SW 1271 (cell line): ENCODE data around the gene SELENOO.
A peak's percentile ranks its signal among the peaks of the same experiment; 100 is the strongest.
"Not testable (repeated sequence)": the region's sequence is repeated elsewhere in the genome, so short reads cannot be mapped to it uniquely, and the experiment has no call there.

Source experiments
- DNase-seq, 2 experiments: peaks; one replicate each; lab custom pipeline; 2025; lab: John Stamatoyannopoulos, UW

Gene SELENOO

DNA sequence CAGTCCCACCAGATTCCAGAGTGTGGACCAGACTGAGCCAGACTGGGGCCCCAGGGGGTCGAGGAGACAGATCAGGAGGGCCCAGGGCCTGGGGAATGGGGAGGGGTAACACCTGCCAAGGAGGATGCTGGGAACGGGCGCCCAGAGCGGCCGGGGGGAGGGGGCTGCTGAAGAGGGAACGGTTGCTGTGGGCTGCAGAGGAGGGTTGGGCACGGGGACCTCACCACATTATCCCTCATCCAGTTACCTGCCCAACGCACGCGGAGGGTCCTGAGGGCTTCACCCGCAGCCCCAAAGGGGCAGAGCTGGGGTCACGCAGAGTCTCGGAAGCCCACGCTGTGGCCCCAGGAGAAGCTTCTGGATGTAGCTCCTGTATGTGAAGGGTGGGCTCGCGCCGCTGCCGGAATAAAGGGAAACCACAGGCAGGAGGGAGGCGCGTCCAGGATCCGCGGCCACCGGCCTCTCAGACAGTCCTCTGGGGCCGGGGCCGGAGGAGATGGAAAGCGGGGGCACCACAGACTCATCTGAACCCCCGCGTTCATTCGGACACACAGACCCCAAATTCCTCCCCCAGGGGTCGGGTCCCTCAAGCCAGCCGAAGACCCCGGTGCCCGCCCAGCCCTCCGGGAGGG lies 866 bp upstream of the SELENOO start:
- DNase-seq: no peak

- no peak for DNase-seq
These were observed 649 bp downstream of the SELENOO start for GRCh38 chr22:50201191-50202129.

GRCh38 chr22:50202130-50202666 lies 1.4 kb downstream of the SELENOO start:
- no peak for DNase-seq

GRCh38 chr22:50203288-50203687 lies 2.5 kb downstream of the SELENOO start:
- DNase-seq: no peak

DNA sequence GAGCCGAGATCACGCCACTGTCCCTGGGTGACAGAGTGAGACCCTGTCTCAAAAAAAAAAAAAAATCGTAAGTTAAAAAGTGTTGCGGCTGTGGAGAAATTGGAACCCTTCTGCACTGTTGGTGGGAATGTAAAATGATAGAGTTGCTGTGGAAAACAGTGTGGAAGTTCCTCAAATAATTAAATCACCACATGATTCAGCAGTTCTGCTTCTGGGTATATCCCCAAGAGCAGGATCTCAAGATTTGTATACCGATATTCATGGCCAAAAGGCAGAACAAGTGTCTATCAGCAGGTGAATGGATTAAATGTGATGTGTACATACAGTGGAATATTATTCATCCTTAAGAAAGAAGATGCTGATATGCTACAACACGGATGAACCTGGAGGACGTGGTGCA lies 3.8 kb downstream of the SELENOO start:
- no peak for DNase-seq

- not testable (repeated sequence) for DNase-seq
These were observed 4.2 kb downstream of the SELENOO start for GRCh38 chr22:50204998-50205397.

GRCh38 chr22:50205781-50206569 lies 5.2 kb downstream of the SELENOO start:
- DNase-seq: no peak

GRCh38 chr22:50206599-50206998 lies 5.8 kb downstream of the SELENOO start:
- no peak for DNase-seq

DNA sequence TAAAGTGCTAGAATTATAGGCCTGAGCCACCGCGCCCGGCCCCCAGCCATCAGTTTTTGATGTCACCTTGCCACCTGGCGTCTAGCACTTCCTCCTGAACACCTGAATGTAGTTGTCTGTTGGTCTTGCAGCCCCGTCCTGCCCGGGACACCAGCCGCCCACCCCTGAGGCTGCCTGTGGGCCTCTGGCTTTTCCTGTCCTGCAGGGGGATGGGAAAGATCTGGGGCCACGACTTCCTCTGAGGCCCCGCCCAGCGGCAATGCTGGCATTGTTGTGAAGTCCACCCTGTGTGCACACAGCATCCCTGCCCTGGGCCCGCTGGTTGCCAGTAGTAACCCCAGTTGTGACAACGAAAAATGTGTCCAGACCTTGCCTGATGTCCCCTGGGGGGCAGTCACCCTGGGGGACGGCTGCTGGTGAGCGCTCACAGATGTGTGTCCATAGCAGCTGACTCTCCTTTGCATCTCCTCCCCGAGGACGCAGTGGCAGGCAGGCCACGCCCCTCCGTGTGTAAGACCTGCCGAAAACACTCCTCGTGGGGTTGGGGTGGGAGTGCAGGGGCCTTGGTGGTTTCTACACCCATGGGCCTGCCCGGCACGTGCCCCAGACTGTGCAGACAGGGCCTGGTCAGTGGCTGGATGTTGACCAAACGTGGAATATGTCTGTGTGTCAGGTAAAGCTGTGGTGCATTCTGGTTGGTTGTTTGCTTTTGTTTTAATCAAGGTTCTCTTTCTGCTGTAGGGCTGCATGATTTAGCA lies 6.8 kb downstream of the SELENOO start:
- no peak for DNase-seq

DNA sequence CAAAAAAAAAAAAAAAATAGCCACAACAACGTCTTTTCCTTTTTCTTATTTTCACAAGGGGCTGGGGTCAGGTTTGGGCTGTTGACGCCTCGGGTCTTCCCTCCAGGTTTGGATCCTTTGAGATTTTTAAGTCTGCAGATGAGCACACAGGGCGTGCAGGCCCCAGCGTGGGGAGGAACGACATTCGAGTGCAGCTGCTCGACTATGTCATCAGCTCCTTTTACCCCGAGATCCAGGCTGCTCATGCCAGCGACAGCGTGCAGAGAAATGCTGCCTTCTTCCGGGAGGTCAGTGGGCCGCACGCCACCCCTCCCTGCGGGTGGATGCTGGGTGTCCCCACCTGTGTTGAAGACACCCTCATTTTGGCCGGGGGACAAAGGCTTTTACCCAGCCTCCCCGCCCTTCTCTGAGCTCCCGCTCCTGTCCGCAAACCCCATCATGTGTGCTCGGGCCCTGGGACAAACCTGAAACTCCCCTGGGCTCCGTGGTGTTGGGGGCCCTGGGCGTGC lies 7.7 kb downstream of the SELENOO start:
- no peak for DNase-seq

DNA sequence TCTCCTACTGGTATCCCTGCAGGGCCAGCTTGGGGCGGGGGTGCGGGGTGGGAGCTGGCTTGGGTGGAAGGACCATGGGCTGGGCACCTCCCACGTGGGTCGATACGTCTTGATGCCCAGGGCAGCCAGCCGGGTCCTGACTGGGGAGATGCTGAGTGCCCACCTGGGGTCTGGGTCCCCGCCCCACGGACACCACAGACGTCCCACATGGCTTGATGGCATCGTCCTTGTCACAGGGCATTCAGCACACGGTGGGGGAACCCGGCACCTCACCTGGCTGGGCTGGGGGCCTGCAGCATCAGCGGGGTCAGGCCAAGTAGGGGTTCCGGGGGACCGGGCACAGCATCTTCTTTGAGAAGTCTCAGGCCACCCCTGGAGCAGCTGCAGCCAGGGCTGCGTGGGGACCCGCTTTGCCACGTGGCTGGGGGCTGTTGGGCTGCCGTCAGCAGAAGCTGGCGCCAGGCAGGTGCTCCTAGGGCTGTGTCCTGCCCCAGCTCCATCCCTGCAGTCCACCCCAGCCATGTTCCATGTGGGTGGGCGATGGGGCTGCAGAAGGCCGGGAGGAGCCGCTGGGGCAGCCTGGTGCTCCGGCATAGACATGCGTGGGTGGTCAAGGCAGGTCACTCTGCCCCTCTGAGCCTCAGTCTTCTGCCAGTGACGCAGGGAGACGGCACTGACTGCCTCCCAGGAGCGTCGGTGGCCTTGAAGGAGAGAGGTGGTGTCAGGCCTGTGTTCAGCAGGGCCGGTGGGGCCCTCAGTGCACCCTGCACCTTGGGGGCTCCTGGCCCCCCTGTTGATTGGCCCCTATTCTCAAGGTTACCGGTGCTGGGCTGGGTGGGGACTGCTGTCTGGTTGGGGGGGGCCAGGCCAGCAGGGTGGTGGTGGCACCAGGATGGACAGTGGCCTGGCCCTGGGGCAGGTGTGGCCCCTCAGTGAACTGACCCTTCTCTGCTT lies 8.4 kb downstream of the SELENOO start:
- DNase-seq: no peak

GRCh38 chr22:50209893-50210292 lies 9.1 kb downstream of the SELENOO start:
- DNase-seq: peak in 1 of 2 experiments; percentile 17

- no peak for DNase-seq
These were observed 9.7 kb downstream of the SELENOO start for GRCh38 chr22:50210378-50211139.

GRCh38 chr22:50211147-50211546 lies 10.3 kb downstream of the SELENOO start:
- no peak for DNase-seq

- DNase-seq: no peak
These were observed 12.5 kb downstream of the SELENOO start for GRCh38 chr22:50213263-50213662.

DNA sequence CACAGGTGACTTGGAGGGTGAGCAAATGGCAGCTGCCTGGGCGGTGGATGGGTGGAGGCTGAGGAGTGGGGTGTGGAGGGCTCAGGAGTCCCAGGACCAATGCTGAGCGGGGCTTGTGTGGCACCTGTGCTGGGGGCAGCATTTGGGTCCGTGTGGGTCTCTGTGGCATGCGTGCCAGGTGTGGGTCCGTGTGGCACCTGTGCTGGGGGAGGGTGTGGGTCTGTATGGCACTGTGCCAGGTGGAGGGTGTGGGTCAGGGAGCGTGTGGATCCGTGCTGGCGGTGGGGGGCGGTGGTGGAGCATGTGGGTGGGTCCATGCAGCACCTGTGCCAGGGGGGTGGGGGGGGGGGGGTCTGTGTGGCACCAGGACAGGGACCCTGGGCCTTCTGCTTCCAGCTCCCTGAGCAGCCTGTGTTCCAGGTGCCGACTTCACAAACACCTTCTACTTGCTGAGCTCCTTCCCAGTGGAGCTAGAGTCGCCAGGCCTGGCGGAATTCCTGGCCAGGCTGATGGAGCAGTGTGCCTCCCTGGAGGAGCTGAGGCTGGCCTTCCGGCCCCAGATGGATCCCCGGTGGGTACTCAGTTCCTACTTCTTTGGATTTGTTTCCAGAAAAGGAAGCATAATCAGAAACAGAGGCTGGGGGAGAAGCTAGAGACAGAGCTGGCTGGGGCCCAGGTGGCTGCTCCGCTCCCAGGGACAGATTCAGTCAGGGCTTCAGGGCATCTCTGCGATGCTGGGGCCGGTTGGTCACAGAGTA lies 14.7 kb downstream of the SELENOO start:
- no peak for DNase-seq

- DNase-seq: no peak
These were observed 15.4 kb downstream of the SELENOO start for GRCh38 chr22:50216055-50216683.
